ENCODE measurements around the gene FKBP5.
"Not testable (repeated sequence)": the region's sequence is repeated elsewhere in the genome, so short reads cannot be mapped to it uniquely, and the experiment has no call there.

Gene FKBP5

DNA sequence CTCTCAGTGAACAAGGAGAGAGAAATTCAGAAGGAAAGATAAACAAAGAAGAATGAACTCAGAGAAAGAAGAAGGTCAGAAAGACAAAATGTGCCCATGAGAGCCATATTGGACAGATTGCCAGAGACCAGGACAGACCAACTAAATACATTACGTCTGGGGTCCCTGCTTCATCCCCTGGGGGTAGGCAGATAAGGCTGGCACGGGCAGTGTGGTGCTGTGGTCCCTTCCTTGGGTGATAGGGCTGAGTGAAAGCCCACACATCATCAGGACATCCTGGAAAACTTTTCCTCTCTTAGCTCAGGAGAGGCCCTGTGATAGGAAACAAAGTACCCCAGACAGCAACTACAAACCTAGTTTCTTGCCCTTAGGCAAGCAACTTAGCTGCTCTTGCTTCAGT lies 34.9 kb upstream of the FKBP5 start:
- no peak for DNase-seq (ENCODE audit: low spot score)

DNA sequence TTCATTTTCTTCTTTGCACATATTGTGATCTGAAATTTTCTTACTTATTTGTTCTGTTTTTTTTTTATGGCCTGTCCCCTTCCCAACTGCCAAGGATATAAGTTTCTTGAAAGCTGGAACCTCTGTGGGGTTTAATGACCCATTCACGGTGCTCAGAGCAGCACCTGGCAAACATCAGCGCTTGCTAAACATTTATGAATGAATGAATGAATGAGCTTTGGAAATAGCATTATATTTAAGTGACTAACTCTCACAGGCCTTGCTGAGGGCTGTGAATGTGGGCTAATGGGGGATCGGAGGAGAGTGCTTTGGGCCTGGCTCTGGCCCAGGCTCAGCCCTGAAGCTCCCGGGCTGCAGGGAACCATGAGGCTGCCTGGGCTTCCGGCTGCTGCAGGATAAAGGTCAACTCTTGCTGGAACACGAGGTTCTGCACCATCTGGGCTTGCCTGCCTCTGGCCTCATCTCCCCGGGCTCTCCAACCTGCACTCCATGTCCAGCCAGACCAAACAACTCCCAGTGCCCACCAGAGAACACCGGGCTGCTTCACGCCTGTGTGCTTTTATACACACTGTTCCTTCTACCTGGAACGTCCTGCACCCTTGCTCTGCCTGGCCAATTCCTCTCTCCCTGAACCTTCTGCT lies 33.5 kb upstream of the FKBP5 start:
- DNase-seq (ENCODE audit: low spot score), result no peak

- DNase-seq (ENCODE audit: low spot score), result peak; percentile 80
Measured at GRCh38 chr6:35719830-35720733, 31.4 kb upstream of the FKBP5 start.

- peak; percentile 60 for DNase-seq (ENCODE audit: low spot score)
Measured at GRCh38 chr6:35719404-35719829, 30.7 kb upstream of the FKBP5 start.

DNA sequence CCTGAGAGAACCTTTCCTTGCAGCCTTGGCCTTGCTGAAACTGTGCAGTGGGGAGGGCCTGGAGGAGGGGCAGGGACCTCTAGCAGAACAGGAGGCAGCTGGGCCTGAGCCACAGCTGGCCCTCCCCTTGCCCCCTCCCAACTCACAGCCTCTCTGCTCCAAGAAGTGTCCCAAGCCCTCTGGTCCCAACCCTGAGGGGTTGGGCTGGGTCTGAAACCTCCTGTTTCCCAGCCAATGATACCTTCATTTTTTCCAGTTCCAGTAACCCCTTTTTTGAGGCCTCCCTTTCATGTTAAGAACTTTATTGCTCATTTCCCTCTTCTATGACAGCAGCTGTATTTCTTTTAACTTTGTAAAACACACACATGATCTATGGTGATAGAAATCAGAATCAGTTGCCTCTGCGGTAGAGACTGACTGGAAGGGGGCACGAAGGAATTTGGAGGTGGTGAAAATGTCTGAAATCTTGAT lies 30.2 kb upstream of the FKBP5 start:
- DNase-seq (ENCODE audit: low spot score), result peak; percentile 51

DNA sequence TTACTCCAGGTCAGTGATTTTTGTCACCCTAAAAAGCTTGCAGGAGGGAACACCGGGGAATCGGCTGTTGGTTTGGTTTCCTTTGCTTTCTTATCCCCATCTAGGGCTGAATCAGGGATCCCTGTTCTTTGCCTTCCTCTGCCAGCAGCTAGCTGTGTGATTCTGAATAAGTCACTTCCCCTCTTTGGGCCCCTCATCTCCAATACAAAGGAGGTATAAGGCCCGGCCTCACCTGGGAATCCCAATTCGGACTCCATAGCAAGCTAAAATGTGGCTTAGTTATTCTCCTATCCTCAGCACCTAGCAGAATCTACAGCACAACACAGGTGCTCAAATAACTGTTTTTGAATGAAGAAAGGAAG lies 29.6 kb upstream of the FKBP5 start:
- DNase-seq (ENCODE audit: low spot score), result peak; percentile 30

DNA sequence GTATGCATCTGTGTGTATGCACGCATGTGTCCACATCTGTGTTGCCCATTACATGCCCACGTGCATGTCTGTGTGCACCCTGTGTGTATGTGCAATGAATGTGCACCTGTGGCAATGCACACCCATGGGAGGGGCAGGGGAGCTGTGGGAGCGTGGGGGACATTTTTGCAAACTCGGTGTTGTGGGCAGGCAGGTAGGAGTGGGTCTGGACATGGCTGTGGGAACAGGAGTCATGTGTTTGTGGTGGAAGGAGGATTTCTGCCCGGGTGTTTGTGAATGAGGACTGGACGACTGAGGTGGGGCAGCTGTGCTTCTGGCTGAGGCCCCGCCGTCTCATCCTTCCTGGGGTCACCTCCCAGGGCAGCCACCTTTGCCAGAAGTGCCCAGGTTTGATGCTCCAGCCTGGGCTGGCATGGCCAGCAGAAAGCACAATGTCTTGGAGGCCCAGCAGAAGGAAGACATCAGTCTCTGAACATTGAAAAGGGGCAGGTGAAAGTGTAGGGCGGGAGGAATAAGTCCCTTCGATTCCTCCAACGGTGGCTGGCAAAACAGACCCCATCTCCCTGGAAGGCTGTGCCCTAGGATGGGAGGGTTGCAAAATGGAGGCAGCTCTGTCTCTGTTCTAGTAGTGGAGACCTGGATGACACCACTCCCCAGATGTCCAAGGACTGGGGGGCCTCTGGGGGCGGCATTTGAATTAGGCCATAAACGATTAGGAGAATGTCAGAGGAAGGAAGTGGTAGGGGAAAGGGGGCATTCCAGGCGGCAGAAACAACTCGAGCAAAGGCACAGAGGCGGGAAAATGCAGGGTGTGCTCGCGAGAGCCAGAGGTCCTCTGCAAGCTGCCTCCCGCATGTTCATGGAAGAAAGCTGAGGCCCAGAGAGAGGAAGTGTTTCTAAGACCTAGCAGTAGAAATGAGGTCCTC lies 29.0 kb upstream of the FKBP5 start:
- no peak for DNase-seq (ENCODE audit: low spot score)

GRCh38 chr6:35716798-35717197 lies 28.1 kb upstream of the FKBP5 start:
- no peak for DNase-seq (ENCODE audit: low spot score)

DNA sequence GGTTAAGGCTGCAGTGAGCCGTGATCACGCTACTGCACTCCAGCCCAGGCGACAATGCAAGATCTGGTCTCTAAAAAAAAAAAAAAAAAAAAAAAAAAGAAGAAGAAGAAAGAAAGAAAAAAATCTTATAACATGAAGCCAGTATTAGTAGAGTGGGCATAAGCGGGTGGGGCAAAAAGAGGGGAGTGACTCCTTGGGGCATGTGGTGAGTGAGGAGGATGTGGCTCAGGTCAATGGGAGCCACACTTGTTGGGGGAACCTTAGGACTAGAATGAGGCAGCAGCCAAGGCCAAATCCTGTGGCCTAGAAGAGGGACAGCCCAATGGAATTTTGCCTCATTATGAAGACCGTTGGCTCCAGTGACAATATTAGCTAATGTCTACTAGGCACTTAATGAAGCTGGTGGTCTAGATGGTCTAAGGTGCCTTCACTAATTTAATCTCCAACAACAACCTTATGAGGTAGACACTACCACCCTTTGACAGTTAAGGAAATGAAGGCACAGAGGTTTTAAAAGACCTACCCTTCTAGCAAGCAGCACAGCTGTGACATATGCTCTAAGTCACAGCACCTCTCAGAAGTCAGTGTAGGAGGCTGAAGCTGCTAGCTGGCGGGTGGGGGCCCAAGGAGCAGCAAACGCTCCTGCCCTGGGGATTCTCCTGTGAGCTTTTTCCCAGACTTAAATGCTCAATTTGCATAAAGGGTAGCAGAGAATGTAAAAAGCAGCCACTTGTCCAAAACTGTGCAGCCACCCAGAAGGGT lies 24.5 kb upstream of the FKBP5 start:
- DNase-seq (ENCODE audit: low spot score), result no peak

GRCh38 chr6:35711731-35712130 lies 23.0 kb upstream of the FKBP5 start:
- DNase-seq (ENCODE audit: low spot score), result no peak

DNA sequence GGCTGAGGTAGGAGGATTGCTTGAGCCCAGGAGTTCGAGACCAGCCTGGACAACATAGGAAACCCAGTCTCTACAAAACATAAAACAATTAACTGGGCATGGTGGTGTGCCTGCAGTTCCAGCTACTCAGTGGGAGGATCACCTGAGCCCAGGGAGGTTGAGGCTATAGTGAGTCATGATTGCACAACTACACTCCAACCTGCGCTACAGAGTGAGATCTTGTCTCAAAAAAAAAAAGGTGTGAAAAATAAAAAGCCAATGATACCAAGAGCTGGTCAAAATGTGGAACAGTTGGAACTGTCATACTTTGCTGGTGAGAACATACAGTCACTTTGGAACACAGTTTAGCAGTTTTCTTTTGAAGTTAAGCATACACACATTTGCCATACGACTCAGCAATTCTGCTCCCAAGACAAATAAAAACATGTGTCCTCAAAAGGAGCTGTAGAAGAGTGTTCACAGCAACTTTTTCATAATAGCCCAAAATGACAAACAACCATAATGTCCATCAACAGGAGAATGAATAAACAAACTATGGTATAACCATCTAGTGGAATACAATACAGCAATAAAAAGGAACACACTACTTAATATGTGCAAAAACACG lies 21.6 kb upstream of the FKBP5 start:
- no peak for DNase-seq (ENCODE audit: low spot score)

GRCh38 chr6:35708585-35708984 lies 19.9 kb upstream of the FKBP5 start:
- no peak for DNase-seq (ENCODE audit: low spot score)

GRCh38 chr6:35707714-35708407 lies 19.1 kb upstream of the FKBP5 start:
- DNase-seq (ENCODE audit: low spot score), result no peak

DNA sequence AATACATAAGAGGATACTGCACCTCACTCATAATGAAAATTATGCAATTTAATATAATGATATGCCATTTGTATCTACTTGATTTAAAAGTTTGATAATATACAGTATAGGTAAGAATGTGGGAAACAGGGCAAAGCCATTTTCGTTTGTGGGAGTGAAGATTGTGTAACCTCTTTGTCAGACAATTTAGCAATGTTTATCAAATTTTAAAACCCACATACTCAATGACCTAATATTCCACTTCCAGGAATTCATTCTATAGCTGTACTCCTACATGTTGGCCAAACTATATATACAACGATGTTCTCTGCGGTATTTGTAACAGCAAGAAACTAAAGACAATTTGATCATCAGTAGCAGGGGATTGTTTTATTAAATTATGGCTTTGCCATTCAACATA lies 17.8 kb upstream of the FKBP5 start:
- DNase-seq (ENCODE audit: low spot score), result no peak

GRCh38 chr6:35703554-35703953 lies 14.8 kb upstream of the FKBP5 start:
- DNase-seq (ENCODE audit: low spot score), result peak; percentile 38

- DNase-seq (ENCODE audit: low spot score), result no peak
Measured at GRCh38 chr6:35698858-35699257, 10.1 kb upstream of the FKBP5 start.

GRCh38 chr6:35698430-35698829 lies 9.7 kb upstream of the FKBP5 start:
- not testable (repeated sequence) for DNase-seq (ENCODE audit: low spot score)

DNA sequence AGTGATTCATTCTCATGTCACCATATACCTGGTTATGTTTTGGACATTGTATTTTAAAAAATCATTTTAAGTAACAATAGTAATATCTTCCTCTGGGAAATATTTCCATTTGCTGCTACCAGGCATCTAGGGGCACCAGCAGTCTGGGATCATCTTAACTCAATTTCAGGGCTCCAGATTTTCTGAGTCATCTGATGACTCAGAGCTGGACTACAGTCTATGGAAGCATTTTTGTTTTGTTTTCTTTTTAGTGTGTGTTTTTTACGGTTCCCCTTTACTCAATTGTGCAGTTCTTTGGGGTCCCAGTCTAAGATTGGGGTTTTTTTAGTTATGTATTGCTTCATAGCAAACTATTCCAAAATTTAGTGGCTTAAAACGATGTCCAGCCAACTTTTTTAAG lies 5.7 kb upstream of the FKBP5 start:
- no peak for DNase-seq (ENCODE audit: low spot score)

- no peak for DNase-seq (ENCODE audit: low spot score)
Measured at GRCh38 chr6:35691027-35691824, 2.5 kb upstream of the FKBP5 start.

- no peak for DNase-seq (ENCODE audit: low spot score)
Measured at GRCh38 chr6:35690484-35690883, 1.8 kb upstream of the FKBP5 start.

Measured in NAMALWA (cell line).